ENCODE measurements around the gene C6orf62. TPM values are rescaled to one million over a fixed set of nuclear protein-coding genes. Genes with fewer than 3 reads are reported as not detected.
"Not testable (repeated sequence)": the region's sequence is repeated elsewhere in the genome, so short reads cannot be mapped to it uniquely, and the experiment has no call there.

C6orf62 gene
- total RNA-seq (100 to 1,000 TPM; 109 to 122 TPM), polyA plus RNA-seq (ENCODE audit: insufficient read length in 2 of 2) (100 to 1,000 TPM; 147 to 193 TPM)
- long read RNA-seq, donor 1, full-length matches to known transcripts, result 171 of 198 reads
- long read RNA-seq, donor 1, partial matches to known transcripts, result 21 of 198 reads
- long read RNA-seq, donor 1, other reads (novel, unspliced or antisense), result 6 of 198 reads
- long read RNA-seq, donor 2, full-length matches to known transcripts, result 41 of 41 reads
- long read RNA-seq, donor 2, partial matches to known transcripts, result 0 of 41 reads
- long read RNA-seq, donor 2, other reads (novel, unspliced or antisense), result 0 of 41 reads
- long read RNA-seq, donor 3, full-length matches to known transcripts, result 37 of 50 reads
- long read RNA-seq, donor 3, partial matches to known transcripts, result 13 of 50 reads
- long read RNA-seq, donor 3, other reads (novel, unspliced or antisense), result 0 of 50 reads
- long read RNA-seq, donor 4, full-length matches to known transcripts, result 111 of 154 reads
- long read RNA-seq, donor 4, partial matches to known transcripts, result 43 of 154 reads
- long read RNA-seq, donor 4, other reads (novel, unspliced or antisense), result 0 of 154 reads

DNA sequence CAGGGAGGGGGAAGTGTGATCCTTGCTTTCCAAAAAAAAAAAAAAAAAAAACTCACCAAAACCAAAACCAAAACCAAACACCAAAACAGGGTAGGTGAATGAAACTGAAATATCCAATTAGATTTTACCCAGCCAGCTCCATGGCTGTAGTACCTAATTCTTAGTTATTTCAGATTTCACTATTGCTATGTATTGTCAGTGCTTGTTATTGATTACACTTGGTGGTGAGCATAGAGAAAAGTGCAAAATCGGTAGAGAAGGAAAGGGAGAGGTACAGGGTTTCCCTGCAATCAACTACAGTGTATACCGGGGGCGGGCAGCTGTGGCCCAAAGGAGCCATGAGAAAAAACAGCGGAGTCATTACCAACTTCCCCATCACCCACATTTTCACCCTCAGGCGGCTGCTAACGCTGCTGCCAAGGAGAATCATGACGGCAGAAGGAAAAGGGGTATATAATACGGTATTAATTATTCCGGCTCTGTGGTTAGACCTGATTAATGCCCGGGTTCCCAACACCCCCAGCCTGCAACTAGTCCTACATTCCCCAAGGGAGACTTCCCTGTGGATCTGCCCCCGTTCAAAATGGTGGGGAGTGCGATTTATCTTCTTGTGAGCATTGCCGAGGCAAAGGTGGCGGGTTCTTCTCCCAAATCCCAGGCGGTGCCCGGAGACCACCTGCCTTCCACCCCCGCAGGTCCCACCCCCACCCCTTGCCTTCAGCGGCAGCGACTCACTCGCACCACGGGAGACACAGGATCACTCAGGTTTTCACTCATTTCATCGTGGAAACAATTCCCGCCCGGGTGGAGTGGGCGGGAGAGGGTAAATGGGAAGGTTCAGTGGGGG lies at the start of gene C6orf62:
Gene C6orf62, minus strand, starts transcription at position 30 of the 847 bp plus-strand sequence. CDS start 486 bp downstream, outside the sequence.
- Histone ChIP-seq H3K9me3 (ENCODE audit: control insufficient read depth, insufficient read depth, low read length) (no peaks in the 10 kb centered on the region), H3K4me1 (ENCODE audit: control insufficient read depth, insufficient read depth, low read length) (peaks cover 16% of the 10 kb centered on the region), H3K27me3 (ENCODE audit: control insufficient read depth, insufficient read depth, low read length) (no peaks in the 10 kb centered on the region), H3K27ac (ENCODE audit: low read depth, low read length) (peak within 1 kb of the TSS; percentile 100), H3K36me3 (ENCODE audit: control insufficient read depth, insufficient read depth, low read length) (peaks cover 14% of the 10 kb centered on the region), H3K4me3 (ENCODE audit: low read depth, low read length) (peak within 1 kb of the TSS; percentile 100)
- 0% methylated on average over 3 of the region's 25 CpGs for WGBS (ENCODE audit: insufficient coverage)
- DNase-seq (ENCODE audit: low read depth in 4 of 6, low spot score in 6 of 6), result peak in 2 of 6 donors; percentile 35 to 60

DNA sequence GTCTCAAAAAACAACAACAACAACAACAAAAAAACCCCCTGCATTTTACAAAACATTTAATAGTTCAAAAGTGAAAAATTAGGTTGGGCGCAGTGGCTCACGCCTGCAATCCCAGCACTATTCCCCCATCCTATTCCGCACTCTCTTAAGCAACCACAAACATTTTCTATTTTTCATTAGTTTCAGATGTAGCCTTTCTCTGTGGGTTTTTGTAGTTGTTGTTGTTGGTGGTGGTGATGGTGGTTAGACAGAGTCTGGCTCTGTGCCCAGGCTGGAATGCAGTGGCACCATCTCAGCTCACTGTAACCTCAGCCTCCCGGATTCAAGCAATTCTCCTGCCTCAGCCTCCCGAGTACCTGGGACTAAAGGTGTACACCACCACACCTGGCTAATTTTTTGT lies 49.4 kb upstream of the C6orf62 start:
- Histone ChIP-seq H3K27ac (ENCODE audit: low read depth, low read length) (no peak overlapping the region), H3K36me3 (ENCODE audit: control insufficient read depth, insufficient read depth, low read length) (no peaks in the 10 kb centered on the region), H3K27me3 (ENCODE audit: control insufficient read depth, insufficient read depth, low read length) (no peaks in the 10 kb centered on the region), H3K4me3 (ENCODE audit: low read depth, low read length) (no peak overlapping the region), H3K9me3 (ENCODE audit: control insufficient read depth, insufficient read depth, low read length) (no peaks in the 10 kb centered on the region), H3K4me1 (ENCODE audit: control insufficient read depth, insufficient read depth, low read length) (no peaks in the 10 kb centered on the region)
- DNase-seq (ENCODE audit: low read depth in 4 of 6, low spot score in 6 of 6), result no peak
- WGBS (ENCODE audit: insufficient coverage), result 85% methylated on average over 4 of the region's 5 CpGs

GRCh38 chr6:24766680-24767462 lies 47.9 kb upstream of the C6orf62 start:
- H3K27me3 ChIP-seq (ENCODE audit: control insufficient read depth, insufficient read depth, low read length), result no peaks in the 10 kb centered on the region
- no peak overlapping the region for H3K27ac ChIP-seq (ENCODE audit: low read depth, low read length)
- H3K4me3 ChIP-seq (ENCODE audit: low read depth, low read length), result no peak overlapping the region
- H3K36me3 ChIP-seq (ENCODE audit: control insufficient read depth, insufficient read depth, low read length), result no peaks in the 10 kb centered on the region
- H3K4me1 ChIP-seq (ENCODE audit: control insufficient read depth, insufficient read depth, low read length), result no peaks in the 10 kb centered on the region
- H3K9me3 ChIP-seq (ENCODE audit: control insufficient read depth, insufficient read depth, low read length), result no peaks in the 10 kb centered on the region
- WGBS (ENCODE audit: insufficient coverage), result 92% methylated on average over 2 of the region's 9 CpGs
- DNase-seq (ENCODE audit: low read depth in 4 of 6, low spot score in 6 of 6), result peak in 3 of 6 donors; percentile 15 to 73 (median 35)

DNA sequence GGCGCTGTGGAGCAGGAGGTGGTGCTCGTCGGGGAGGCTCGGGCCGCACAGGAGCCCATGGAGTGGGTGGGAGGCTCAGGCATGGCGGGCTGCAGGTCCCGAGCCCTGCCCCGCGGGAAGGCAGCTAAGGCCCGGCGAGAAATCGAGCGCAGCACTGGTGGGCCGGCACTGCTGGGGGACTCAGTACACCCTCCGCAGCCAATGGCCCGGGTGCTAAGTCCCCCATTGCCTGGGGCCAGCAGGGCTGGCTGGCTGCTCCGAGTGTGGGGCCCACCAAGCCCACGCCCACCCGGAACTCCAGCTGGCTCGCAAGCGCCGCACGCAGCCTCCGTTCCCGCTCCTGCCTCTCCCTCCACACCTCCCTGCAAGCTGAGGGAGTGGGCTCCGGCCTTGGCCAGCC lies 47.0 kb upstream of the C6orf62 start:
- H3K4me1 ChIP-seq (ENCODE audit: control insufficient read depth, insufficient read depth, low read length); H3K9me3 ChIP-seq (ENCODE audit: control insufficient read depth, insufficient read depth, low read length); DNase-seq (ENCODE audit: low read depth in 4 of 6, low spot score in 6 of 6); H3K4me3 ChIP-seq (ENCODE audit: low read depth, low read length); H3K27me3 ChIP-seq (ENCODE audit: control insufficient read depth, insufficient read depth, low read length); H3K36me3 ChIP-seq (ENCODE audit: control insufficient read depth, insufficient read depth, low read length); H3K27ac ChIP-seq (ENCODE audit: low read depth, low read length): not testable (repeated sequence)
- WGBS (ENCODE audit: insufficient coverage), result 96% methylated on average over 7 of the region's 26 CpGs

GRCh38 chr6:24764833-24765828 lies 46.2 kb upstream of the C6orf62 start:
- not testable (repeated sequence) for H3K36me3 ChIP-seq (ENCODE audit: control insufficient read depth, insufficient read depth, low read length); H3K9me3 ChIP-seq (ENCODE audit: control insufficient read depth, insufficient read depth, low read length); H3K27ac ChIP-seq (ENCODE audit: low read depth, low read length); H3K4me1 ChIP-seq (ENCODE audit: control insufficient read depth, insufficient read depth, low read length); H3K4me3 ChIP-seq (ENCODE audit: low read depth, low read length); DNase-seq (ENCODE audit: low read depth in 4 of 6, low spot score in 6 of 6); H3K27me3 ChIP-seq (ENCODE audit: control insufficient read depth, insufficient read depth, low read length)
- 85% methylated on average over 16 of the region's 20 CpGs for WGBS (ENCODE audit: insufficient coverage)

DNA sequence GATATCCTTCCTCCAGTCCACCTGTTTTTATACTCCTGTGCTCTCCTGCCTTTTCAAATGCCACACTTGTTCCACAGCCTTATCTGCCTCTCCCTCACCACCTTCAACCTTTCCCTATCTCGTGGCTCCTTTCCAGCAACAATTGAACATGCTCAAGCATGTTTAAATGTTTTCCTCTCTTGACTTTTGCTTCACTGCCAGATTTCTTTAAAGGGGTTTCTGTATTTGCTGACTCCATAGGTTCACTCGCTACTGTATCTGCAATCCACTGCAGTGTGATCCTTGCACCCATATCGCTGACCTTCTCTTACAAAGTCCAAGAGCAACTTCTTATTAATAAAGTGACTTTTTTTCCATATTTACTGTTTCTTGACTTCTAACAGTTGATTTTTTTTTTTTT lies 44.6 kb upstream of the C6orf62 start:
- 71% methylated on average over 1 of the region's 3 CpGs for WGBS (ENCODE audit: insufficient coverage)
- H3K4me3 ChIP-seq (ENCODE audit: low read depth, low read length), result no peak overlapping the region
- no peaks in the 10 kb centered on the region for H3K9me3 ChIP-seq (ENCODE audit: control insufficient read depth, insufficient read depth, low read length)
- no peaks in the 10 kb centered on the region for H3K27me3 ChIP-seq (ENCODE audit: control insufficient read depth, insufficient read depth, low read length)
- no peak for DNase-seq (ENCODE audit: low read depth in 4 of 6, low spot score in 6 of 6)
- no peak overlapping the region for H3K27ac ChIP-seq (ENCODE audit: low read depth, low read length)
- H3K36me3 ChIP-seq (ENCODE audit: control insufficient read depth, insufficient read depth, low read length), result no peaks in the 10 kb centered on the region
- H3K4me1 ChIP-seq (ENCODE audit: control insufficient read depth, insufficient read depth, low read length), result no peaks in the 10 kb centered on the region

DNA sequence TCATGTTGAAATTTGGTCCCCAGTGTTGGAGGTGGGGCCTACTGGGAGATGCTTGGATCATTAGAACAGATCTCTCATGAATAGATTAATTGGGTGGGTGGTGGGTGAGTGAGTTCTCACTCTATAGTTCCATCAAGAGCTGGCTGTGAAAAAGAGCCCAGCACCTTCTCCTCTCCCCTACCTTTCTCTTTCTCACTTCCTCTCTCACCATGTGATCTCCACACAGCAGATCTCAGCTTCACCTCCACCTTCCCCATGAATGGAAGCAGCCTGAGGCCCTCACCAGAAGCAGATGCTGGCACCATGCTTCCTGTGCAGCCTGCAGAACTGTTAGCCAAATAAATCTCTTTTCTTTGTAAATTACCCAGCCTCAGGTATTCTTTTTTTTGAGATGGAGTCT lies 42.9 kb upstream of the C6orf62 start:
- H3K9me3 ChIP-seq (ENCODE audit: control insufficient read depth, insufficient read depth, low read length), result no peaks in the 10 kb centered on the region
- H3K27me3 ChIP-seq (ENCODE audit: control insufficient read depth, insufficient read depth, low read length), result no peaks in the 10 kb centered on the region
- H3K4me3 ChIP-seq (ENCODE audit: low read depth, low read length), result no peak overlapping the region
- H3K4me1 ChIP-seq (ENCODE audit: control insufficient read depth, insufficient read depth, low read length), result no peaks in the 10 kb centered on the region
- no peak overlapping the region for H3K27ac ChIP-seq (ENCODE audit: low read depth, low read length)
- no peaks in the 10 kb centered on the region for H3K36me3 ChIP-seq (ENCODE audit: control insufficient read depth, insufficient read depth, low read length)
- no peak for DNase-seq (ENCODE audit: low read depth in 4 of 6, low spot score in 6 of 6)

- Histone ChIP-seq H3K9me3 (ENCODE audit: control insufficient read depth, insufficient read depth, low read length) (no peaks in the 10 kb centered on the region), H3K27ac (ENCODE audit: low read depth, low read length) (no peak overlapping the region), H3K36me3 (ENCODE audit: control insufficient read depth, insufficient read depth, low read length) (no peaks in the 10 kb centered on the region), H3K4me3 (ENCODE audit: low read depth, low read length) (no peak overlapping the region), H3K4me1 (ENCODE audit: control insufficient read depth, insufficient read depth, low read length) (no peaks in the 10 kb centered on the region), H3K27me3 (ENCODE audit: control insufficient read depth, insufficient read depth, low read length) (no peaks in the 10 kb centered on the region)
- no peak for DNase-seq (ENCODE audit: low read depth in 4 of 6, low spot score in 6 of 6)
- WGBS (ENCODE audit: insufficient coverage), result 86% methylated on average over 17 of the region's 17 CpGs
Measured at GRCh38 chr6:24761193-24761835, 42.4 kb upstream of the C6orf62 start.

All from spinal cord (tissue), 10 donors.